Colonic mucosa (tissue), 4 donors: ENCODE results near the gene TMEM266. TPM values are rescaled to one million over a fixed set of nuclear protein-coding genes. Genes with fewer than 3 reads are reported as not detected.

Experiments used
- DNase-seq: peaks from one replicate; pipeline ENCODE4 v3.0.0-alpha.2; 2020
- H3K27ac ChIP-seq: fragments of 200-600 bp; one replicate; pipeline ENCODE4 v1.8.0; 2021
- H3K27me3 ChIP-seq: fragments of 200-600 bp; one replicate; pipeline ENCODE4 v1.8.0; 2021
- H3K36me3 ChIP-seq: fragments of 200-600 bp; one replicate; pipeline ENCODE4 v1.8.0; 2021
- H3K4me1 ChIP-seq: fragments of 200-600 bp; one replicate; pipeline ENCODE4 v1.8.0; 2021; ENCODE audit warnings: mild to moderate bottlenecking
- H3K4me3 ChIP-seq: fragments of 200-600 bp; one replicate; pipeline ENCODE4 v1.8.0; 2021
- H3K9ac ChIP-seq, 2 donors: one replicate each; pipeline ENCODE4 v1.7.0; 2013; ENCODE audit warnings: control low read depth in 2 of 2, low read depth in 2 of 2, low read length in 2 of 2
- H3K9me3 ChIP-seq: fragments of 200-600 bp; one replicate; pipeline ENCODE4 v1.8.0; 2021
- CTCF ChIP-seq: fragments of 200-600 bp; IDR thresholded peaks from one replicate; pipeline ENCODE4 v1.8.0; 2022; ENCODE audit warnings: antibody characterized with exemption, mild to moderate bottlenecking
- intact Hi-C: fragments of 100-400 bp; cut with DNase I; formaldehyde crosslinking; loops from one replicate; pipeline ENCODE4 v1.14.1; 2022
- total RNA-seq, 2 donors: library from RNA; stranded (reverse); fragmentation: NEBNext Ultra II Directional in 1 of 2; extraction: Animal tissue kit (Norgen Biotek cat#: 25700) in 1 of 2; gene quantifications; one replicate each; pipeline ENCODE4 v1.2.1, GENCODE V29; 2021
- donor health status: healthy.
- donor health status: DM: no; HTN: no; CAD: no.
- donor health status: DM: no; HTN: no; CAD: no.

TMEM266 gene
- total RNA-seq, 2 donors from 2014 or later, result not detected

GRCh38 chr15:76168237-76168984 is 108.6 kb downstream of the TMEM266 start:
- no peak for DNase-seq
- H3K27ac ChIP-seq, result no peak overlapping the region
- no peak for TF ChIP-seq CTCF
- no peaks in the 10 kb centered on the region for H3K36me3 ChIP-seq
- H3K9me3 ChIP-seq, result no peaks in the 10 kb centered on the region
- H3K27me3 ChIP-seq, result no peaks in the 10 kb centered on the region
- H3K4me3 ChIP-seq, result no peak overlapping the region
- H3K9ac ChIP-seq, result no peak overlapping the region
- intact Hi-C loops, result no loop called here
- H3K4me1 ChIP-seq, result no peaks in the 10 kb centered on the region

GRCh38 chr15:76169018-76169417 is 109.2 kb downstream of the TMEM266 start:
- Histone ChIP-seq H3K9ac (no peak overlapping the region), H3K4me1 (no peaks in the 10 kb centered on the region), H3K27me3 (no peaks in the 10 kb centered on the region), H3K36me3 (no peaks in the 10 kb centered on the region), H3K4me3 (no peak overlapping the region), H3K9me3 (no peaks in the 10 kb centered on the region), H3K27ac (no peak overlapping the region)
- TF ChIP-seq CTCF, result no peak
- intact Hi-C loops, result no loop called here
- no peak for DNase-seq

- Histone ChIP-seq H3K27ac (no peak overlapping the region), H3K36me3 (no peaks in the 10 kb centered on the region), H3K4me1 (no peaks in the 10 kb centered on the region), H3K27me3 (no peaks in the 10 kb centered on the region), H3K4me3 (no peak overlapping the region), H3K9me3 (no peaks in the 10 kb centered on the region), H3K9ac (no peak overlapping the region)
- no peak for TF ChIP-seq CTCF
- intact Hi-C loops, result no loop called here
- no peak for DNase-seq
Observed at GRCh38 chr15:76169911-76170800, 110.4 kb downstream of the TMEM266 start.

GRCh38 chr15:76172782-76173181 is 113.0 kb downstream of the TMEM266 start:
- no peak for TF ChIP-seq CTCF
- H3K9me3 ChIP-seq, result no peaks in the 10 kb centered on the region
- no peaks in the 10 kb centered on the region for H3K36me3 ChIP-seq
- H3K9ac ChIP-seq, result no peak overlapping the region
- intact Hi-C loops, result no loop called here
- DNase-seq, result no peak
- H3K4me1 ChIP-seq, result no peaks in the 10 kb centered on the region
- H3K27ac ChIP-seq, result no peak overlapping the region
- H3K27me3 ChIP-seq, result no peaks in the 10 kb centered on the region
- no peak overlapping the region for H3K4me3 ChIP-seq

GRCh38 chr15:76173317-76173834 is 113.6 kb downstream of the TMEM266 start:
- no peaks in the 10 kb centered on the region for H3K4me1 ChIP-seq
- no peak overlapping the region for H3K9ac ChIP-seq
- no peak overlapping the region for H3K27ac ChIP-seq

More at GRCh38 chr15:76173317-76173834, 113.6 kb downstream of the TMEM266 start:
- no peaks in the 10 kb centered on the region for H3K27me3 ChIP-seq
- no peak overlapping the region for H3K4me3 ChIP-seq
- TF ChIP-seq CTCF, result no peak
- H3K36me3 ChIP-seq, result no peaks in the 10 kb centered on the region
- intact Hi-C loops, result no loop called here
- DNase-seq, result no peak
- H3K9me3 ChIP-seq, result no peaks in the 10 kb centered on the region
